ENCODE results near the gene AEBP2.

GRCh38 chr12:19544353-19544752 is 105.1 kb downstream of the AEBP2 start:
- TF ChIP-seq, protein P1, sequence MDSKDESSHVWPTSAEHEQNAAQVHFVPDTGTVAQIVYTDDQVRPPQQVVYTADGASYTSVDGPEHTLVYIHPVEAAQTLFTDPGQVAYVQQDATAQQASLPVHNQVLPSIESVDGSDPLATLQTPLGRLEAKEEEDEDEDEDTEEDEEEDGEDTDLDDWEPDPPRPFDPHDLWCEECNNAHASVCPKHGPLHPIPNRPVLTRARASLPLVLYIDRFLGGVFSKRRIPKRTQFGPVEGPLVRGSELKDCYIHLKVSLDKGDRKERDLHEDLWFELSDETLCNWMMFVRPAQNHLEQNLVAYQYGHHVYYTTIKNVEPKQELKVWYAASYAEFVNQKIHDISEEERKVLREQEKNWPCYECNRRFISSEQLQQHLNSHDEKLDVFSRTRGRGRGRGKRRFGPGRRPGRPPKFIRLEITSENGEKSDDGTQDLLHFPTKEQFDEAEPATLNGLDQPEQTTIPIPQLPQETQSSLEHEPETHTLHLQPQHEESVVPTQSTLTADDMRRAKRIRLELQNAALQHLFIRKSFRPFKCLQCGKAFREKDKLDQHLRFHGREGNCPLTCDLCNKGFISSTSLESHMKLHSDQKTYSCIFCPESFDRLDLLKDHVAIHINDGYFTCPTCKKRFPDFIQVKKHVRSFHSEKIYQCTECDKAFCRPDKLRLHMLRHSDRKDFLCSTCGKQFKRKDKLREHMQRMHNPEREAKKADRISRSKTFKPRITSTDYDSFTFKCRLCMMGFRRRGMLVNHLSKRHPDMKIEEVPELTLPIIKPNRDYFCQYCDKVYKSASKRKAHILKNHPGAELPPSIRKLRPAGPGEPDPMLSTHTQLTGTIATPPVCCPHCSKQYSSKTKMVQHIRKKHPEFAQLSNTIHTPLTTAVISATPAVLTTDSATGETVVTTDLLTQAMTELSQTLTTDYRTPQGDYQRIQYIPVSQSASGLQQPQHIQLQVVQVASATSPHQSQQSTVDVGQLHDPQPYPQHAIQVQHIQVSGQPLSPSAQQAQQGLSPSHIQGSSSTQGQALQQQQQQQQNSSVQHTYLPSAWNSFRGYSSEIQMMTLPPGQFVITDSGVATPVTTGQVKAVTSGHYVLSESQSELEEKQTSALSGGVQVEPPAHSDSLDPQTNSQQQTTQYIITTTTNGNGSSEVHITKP (CRISPR knock-in tag; IDR thresholded peaks at IDR 0.05; ENCODE audit: low read depth): no peak
- no peak for TF ChIP-seq KAT7 (CRISPR knock-in tag; IDR thresholded peaks at IDR 0.05; ENCODE audit: borderline replicate concordance)
- TF ChIP-seq MTA1 (CRISPR knock-in tag; IDR thresholded peaks at IDR 0.05; ENCODE audit: borderline replicate concordance): no peak
